Spleen (tissue), 7 donors: Measurements from ENCODE around the gene MSMP.

Source experiments
- CTCF ChIP-seq, 11 experiments: fragments of 200-600 bp in 7 of 11; fragments of 450-650 bp in 4 of 11; sonication (generic) in 4 of 11; IDR thresholded peaks in 8 of 11; conservative IDR thresholded peaks in 3 of 11; 1 replicate in 7 of 11; 2 replicates in 4 of 11; pipeline versions ENCODE4 v1.4.0 to v1.8.0; 2016 to 2021; ENCODE audit warnings: antibody characterized with exemption in 11 of 11, inconsistent platforms in 4 of 11, mild to moderate bottlenecking in 1 of 11
- POLR2A ChIP-seq, 3 donors: fragments of 450-650 bp; IDR thresholded peaks; one replicate each; pipeline ENCODE4 v1.5.1; 2017; ENCODE audit warnings: antibody characterized with exemption in 3 of 3, mild to moderate bottlenecking in 1 of 3
- POLR2AphosphoS5 ChIP-seq, 3 donors: sonication (generic); formaldehyde crosslinking; IDR thresholded peaks; one replicate each; pipeline ENCODE4 v1.5.1; 2017; ENCODE audit warnings: antibody characterized with exemption in 3 of 3
- donor health status: DM: no; HTN: no; CAD: no; lungs with moderate emphysema.
- donor health status: DM: no; HTN: no; CAD: no.
- donor health status: DM: no; HTN: no; CAD: no.

- TF ChIP-seq POLR2A (IDR thresholded peaks at IDR 0.05), result no peak
- TF ChIP-seq CTCF (IDR thresholded peaks at IDR 0.05 in 8 of 11, conservative IDR thresholded peaks at IDR 0.05 in 3 of 11), result no peak
- no peak for TF ChIP-seq POLR2AphosphoS5 (IDR thresholded peaks at IDR 0.05)
Measured at GRCh38 chr9:35727676-35728040, 26.4 kb downstream of the MSMP start.
